Skin epidermis (tissue), 12 donors: Measurements from ENCODE around the gene C1QTNF1.

Source experiments
- H3K27ac ChIP-seq, 21 experiments: fragments of 200-600 bp; sonication (generic) in 11 of 21; one replicate each; pipeline ENCODE4 v1.5.0; 2020; ENCODE audit warnings: mild to moderate bottlenecking in 3 of 21, inconsistent platforms in 2 of 21, moderate library complexity in 2 of 21
- H3K4me3 ChIP-seq, 7 experiments: fragments of 200-600 bp; sonication (generic) in 2 of 7; one replicate each; pipeline ENCODE4 v1.5.0; 2020; ENCODE audit warnings: inconsistent platforms in 2 of 7, mild to moderate bottlenecking in 2 of 7, moderate library complexity in 1 of 7

C1QTNF1 gene

GRCh38 chr17:79097226-79098055 is 73.5 kb downstream of the C1QTNF1 start:
- H3K4me3 ChIP-seq: no peak overlapping the region
- H3K27ac ChIP-seq: no peak overlapping the region

GRCh38 chr17:79098282-79098867 is 74.4 kb downstream of the C1QTNF1 start:
- Histone ChIP-seq H3K4me3 (no peak overlapping the region), H3K27ac (no peak overlapping the region)
